GM21381 (cell line): ENCODE measurements around the gene ALDH1B1.
"Not testable (repeated sequence)": the region's sequence is repeated elsewhere in the genome, so short reads cannot be mapped to it uniquely, and the experiment has no call there.

Experiments
- ATAC-seq: cut with Tn5 transposase; IDR thresholded peaks from one replicate; pipeline ENCODE4 v1.9.1; 2021; ENCODE audit warnings: mild to moderate bottlenecking, moderate library complexity; ENCODE audit not compliant: unreplicated experiment

ALDH1B1 gene

DNA sequence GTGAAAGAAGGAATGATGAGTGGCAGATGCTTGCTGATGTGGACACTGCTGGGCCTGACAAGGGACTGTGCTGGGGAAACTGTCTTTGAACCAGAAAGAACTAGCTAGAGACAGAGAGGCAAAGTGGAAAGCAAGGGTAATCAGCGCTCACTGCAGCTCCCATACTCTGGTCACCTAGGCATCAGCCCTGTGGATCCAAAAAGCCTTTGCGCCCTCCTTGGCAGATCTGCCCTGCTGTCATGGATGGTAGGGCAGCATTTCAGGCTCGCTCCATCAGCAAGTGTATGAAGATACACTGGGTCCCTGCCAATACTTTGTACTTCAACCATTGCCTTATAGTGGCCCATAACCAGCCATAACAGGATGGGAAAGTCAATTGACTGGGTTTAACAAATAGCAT is 6.6 kb upstream of the ALDH1B1 start:
- no peak for ATAC-seq

DNA sequence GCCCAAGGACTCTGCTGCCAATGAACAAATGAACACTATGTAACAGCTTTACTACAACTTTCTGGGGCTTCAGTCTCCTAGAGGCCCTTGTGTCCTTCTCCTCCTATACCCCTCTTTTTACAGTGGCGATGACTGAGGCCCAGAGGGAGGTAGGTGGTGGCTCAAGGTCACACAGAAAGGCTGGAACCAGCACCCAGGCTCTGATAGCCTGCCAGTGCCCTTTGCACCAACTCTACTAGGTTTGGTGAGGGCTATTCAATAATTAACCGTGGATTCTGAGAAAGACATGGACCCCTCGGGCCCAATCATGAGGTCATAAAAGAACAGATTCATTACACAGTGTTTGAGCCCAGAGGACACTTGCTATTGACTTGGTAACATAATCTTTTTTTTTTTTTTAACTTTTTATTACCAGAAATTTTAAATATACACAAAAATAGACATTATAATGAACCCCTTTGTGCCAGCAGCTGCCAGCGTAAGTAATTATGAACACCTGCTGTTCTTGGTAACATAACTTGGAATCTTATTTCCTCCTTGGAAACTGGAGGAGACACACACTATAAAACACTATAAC is 6.1 kb upstream of the ALDH1B1 start:
- ATAC-seq = no peak

DNA sequence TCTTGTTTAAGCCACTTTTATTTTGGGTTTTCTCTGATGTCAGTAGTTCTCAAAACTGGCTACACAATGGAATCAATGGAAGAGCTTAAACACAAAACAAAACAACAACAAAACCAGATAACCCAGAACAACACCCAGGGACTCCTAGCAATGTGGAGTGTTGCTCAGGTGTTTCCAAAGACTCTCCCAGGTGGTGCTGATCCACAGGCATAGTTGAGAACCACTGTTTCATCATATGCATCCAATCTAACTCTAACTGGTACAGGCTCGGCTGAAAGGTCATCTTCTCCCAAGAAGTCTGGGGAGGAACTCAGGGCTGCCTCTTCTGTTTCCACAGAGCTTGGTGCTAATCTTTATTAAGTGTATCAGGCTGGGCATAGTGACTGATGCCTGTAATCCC is 5.4 kb upstream of the ALDH1B1 start:
- ATAC-seq = no peak

DNA sequence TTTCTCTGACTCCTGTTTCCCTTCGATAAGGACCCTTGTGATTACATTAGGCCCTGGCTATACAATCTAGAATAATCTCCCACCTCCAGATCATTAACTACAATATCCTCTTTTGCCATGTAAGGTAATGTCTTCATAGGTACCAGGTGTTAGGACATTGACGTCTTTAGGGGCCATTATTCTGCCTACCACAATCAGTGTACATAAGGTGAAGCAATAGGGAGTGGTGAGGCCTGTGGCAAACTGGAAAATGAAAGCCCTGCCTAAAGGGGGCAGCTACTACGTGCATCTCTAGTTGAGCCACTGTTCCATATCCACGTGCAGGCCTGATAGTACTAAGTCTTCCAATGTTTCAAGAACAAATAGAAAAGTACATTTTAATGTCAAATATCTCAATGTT is 4.8 kb upstream of the ALDH1B1 start:
- ATAC-seq = no peak

DNA sequence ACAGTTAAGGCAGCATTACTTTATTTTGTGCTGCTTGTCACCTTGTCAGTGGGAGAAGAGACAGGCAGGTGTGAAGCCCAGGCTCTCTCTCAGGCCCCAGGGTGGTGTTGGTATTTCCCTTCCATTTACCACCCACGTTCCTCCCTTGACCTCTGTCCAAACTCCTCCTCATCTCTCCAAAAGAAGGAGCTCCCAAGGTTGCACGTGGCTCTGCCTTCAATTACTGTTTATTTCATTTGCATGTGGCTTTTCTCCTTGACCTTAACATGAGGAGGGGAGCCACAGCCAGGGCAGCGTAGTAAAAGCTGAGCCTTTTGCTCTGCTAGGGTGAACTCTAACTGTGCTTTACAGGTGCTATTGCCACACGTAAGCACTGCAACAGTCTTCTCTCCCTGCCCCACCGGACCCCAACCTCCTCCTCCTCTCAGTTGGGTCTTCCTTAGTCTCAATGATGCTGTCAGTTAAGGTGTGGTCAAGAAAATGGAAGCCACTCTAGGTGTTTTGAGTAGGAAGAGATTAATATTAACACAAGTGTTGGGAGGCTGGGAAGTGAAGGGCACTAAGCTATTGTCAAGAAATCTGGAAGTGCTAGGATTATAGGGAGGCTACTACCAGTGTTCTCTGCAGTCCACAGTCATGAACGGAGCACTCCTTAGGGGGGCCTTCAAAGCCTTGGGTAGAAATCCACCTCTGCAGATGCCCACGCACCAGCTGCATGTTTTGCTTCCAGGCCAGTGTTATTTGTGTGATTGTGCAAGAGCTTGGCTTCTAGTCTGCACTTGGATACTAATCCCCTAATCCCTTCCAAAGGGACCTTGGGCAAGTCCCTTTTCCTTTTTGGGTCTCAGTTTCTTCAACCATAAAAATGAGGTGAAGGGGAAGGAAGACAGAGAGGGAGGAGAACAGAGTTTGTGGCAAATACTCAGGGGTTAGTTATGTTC is 3.9 kb upstream of the ALDH1B1 start:
- ATAC-seq = no peak

DNA sequence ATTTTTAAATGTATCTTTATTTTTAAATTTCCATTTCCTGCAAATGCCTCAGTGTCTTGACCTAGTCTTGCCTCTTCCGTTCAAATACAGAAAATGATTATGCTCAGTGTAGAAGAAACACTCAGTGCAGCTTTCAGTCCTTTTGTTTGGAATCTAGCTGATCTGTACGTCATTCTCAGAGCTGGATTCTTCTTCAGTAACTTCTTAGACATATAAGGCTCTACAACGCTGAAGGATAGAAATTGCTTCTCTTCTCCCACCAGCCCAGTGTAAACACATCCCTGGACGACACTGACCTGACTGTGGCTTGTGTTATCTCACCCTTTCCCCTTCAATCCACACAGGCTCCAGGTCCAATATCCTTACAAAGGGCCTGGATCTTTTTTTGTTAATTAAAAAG is 3.2 kb upstream of the ALDH1B1 start:
- no peak for ATAC-seq

DNA sequence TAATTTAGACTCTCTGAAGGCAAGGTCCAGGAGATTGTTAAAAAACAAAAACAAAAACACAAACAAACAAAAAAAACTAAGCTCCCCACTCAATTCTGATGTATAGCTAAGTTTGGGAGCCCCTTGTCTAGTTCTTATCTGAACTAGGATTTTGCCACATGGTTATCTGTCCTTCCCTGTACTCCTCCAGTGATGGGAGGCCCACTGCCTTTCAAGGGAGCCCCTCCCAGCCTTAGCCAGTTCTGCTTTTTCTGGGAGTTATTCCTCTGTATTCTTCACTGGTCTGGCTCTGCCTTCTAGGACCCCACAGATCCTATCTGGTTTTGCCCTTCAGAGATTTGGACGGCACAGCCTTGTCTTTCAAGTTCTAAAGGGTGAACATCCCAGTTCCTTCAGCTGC is 2.1 kb upstream of the ALDH1B1 start:
- ATAC-seq = no peak

DNA sequence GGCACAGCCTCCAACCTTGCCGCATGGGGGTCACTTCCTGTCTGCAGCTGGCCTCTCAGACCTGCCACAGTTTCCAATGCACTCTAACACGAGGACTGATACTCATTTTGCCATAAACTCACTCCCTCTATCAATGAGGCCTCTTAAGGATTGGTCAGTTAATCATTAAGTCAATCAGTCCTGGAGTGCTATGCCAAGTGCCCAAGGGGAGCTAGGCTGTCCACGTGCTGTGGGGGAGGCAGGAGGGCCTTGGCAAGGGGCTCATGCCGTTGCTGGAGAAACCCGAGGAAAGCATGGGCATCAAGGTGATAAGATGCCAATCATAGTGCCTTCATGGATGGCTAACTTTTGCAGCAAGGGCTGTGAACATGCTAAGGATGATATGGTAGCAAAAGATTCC is 1.7 kb upstream of the ALDH1B1 start:
- ATAC-seq = no peak

DNA sequence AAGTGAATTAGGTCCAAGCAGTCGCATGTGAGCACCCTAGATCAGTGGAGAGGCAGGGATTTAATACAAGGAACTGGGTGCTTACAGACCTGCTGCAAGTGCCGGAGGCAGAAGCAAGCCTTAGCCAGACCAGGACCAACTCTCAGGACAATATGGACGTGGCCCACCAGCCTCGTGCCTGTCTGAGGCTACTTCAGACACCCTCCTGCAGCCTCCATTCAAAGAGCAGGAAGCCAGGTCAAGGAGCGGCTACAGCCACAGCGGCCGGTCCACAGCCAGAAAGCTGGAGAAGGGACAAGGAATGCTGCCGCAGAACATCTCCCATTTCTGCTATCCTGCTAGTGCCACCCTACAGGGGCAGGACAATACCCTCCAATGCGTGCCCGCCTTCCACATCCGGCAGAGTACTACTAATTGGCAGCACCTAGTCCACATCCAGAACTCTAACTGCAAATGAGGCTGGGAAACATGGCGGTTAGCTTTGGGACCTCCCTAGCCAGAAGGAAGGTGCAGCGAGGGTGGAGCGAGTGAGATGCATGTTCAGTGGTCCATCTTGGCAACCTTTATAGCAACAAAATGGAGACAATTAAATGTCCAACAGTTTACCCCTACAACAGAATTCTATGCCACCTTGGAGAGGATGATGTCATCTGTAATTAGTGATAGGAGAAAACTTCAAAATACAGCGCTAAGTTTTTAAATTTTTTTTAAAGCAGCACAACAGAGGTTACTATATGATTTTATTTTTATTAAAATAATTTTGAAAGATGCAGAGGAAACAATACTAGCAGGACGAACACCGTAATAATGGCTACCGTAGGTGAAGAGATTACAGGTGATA is 1.0 kb upstream of the ALDH1B1 start:
- ATAC-seq = no peak

DNA sequence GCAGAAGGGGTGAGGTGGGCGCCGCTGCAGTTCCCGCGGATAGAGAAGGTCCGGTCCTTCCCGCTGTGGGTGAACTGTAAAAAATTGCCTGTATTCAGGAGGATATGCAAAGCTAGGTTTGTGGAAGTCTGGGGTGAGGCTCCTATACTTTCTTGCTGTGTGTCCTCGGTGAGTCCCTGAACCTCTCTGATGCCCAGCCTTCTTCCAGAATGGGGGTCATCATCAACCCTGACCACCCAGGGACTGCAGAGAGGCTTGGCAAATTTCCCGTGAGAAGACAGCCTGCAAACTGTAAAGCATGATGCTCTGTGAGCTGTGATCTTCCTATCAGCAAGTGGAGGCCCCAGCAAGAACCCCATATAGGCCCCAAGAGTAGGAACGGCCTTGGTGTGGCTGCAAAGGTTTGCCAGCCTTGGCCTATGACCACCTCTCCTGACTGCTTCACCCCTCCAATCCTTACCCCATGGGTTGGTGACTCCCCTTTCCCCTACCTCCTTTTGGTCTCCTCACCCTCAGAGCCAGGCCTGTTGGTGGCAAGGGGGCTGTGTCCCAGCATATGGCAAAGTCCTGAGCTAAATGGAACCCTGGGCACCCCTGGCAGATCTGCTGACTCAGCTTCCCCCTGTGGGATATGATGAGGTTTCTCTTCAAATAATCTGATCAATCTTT is 760 bp downstream of the ALDH1B1 start:
- ATAC-seq = no peak

DNA sequence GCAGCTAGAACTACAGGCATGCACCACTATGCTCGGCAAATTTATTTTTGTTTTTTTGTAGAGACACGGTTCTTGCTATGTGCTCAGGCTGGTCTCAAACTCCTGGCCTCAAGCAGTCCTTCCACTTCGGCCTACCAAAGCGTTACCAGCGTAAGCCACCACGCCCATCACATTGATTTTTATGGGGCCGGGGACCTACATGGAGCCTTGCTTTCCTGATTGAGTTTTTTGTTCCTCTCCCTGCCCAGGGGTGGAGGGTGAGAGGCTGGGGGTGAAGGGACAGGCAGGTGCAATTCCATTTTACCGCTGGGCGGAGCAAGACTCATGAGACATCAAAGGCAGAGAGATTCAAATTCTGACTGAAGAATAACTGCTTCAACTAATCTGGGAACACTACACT is 1.9 kb downstream of the ALDH1B1 start:
- ATAC-seq = no peak

DNA sequence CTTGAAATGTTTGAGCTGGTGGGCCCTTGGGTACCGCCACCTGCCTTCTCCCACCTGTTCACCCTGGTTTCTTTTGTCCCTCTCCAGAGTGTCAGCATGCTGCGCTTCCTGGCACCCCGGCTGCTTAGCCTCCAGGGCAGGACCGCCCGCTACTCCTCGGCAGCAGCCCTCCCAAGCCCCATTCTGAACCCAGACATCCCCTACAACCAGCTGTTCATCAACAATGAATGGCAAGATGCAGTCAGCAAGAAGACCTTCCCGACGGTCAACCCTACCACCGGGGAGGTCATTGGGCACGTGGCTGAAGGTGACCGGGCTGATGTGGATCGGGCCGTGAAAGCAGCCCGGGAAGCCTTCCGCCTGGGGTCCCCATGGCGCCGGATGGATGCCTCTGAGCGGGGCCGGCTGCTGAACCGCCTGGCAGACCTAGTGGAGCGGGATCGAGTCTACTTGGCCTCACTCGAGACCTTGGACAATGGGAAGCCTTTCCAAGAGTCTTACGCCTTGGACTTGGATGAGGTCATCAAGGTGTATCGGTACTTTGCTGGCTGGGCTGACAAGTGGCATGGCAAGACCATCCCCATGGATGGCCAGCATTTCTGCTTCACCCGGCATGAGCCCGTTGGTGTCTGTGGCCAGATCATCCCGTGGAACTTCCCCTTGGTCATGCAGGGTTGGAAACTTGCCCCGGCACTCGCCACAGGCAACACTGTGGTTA is 3.3 kb downstream of the ALDH1B1 start:
- no peak for ATAC-seq

DNA sequence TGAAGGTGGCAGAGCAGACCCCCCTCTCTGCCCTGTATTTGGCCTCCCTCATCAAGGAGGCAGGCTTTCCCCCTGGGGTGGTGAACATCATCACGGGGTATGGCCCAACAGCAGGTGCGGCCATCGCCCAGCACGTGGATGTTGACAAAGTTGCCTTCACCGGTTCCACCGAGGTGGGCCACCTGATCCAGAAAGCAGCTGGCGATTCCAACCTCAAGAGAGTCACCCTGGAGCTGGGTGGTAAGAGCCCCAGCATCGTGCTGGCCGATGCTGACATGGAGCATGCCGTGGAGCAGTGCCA is 3.8 kb downstream of the ALDH1B1 start:
- ATAC-seq = no peak

DNA sequence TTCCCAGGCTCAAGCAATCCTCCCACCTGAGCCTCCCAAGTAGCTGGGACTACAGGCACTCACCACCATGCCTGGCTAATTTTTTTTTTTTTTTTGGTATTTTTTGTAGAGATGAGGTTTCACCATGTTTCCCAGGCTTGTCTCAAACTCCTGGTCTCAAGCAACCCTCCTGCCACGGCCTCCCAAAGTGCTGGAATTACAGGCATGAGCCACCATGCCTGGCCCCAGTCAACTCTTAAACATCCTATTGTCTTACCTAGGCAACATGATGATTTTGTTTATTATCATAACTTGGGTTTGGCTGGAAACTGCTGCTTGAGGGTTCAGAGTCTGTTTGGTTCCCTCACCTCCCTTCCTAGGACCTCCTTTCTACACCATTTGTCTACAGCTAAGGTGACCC is 6.7 kb downstream of the ALDH1B1 start:
- ATAC-seq = not testable (repeated sequence)

DNA sequence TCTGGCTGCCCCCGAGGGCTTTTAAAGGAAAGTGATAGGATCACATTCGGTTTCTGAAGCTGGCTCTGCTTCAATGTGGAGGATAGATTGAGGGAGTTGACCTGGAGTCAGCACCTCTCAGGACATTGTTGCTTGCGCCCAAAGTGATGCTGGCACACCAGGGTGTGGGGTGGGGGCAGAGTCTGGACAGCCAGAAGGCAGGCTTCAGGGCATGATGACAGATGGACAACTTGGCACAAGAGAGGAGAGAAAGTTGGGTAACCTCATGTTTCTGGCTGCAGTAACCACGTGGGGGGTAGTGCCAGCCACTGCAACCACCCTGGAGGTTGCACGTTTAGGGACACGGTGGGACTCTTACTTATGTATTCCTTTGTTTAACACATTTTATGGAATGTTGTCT is 9.5 kb downstream of the ALDH1B1 start:
- no peak for ATAC-seq

DNA sequence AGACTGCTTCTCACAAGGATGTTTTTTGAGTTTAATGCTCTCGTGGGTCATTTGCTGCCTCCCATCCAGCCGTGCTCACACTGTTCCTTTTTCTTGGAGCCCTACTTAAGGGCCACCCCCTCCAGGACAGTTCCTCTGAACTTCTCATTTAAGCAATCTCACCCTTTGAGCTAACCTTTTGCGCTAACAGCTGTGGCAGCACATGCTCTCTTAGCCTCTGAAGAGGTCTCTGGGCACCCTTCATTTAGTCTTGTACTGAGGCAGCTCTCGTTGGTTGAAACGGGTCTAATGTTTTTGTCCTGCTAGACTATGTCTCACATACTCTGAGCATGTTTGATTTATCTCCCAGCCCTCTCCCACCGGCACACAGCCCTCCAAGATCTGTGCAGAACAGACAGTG is 11.8 kb downstream of the ALDH1B1 start:
- no peak for ATAC-seq

DNA sequence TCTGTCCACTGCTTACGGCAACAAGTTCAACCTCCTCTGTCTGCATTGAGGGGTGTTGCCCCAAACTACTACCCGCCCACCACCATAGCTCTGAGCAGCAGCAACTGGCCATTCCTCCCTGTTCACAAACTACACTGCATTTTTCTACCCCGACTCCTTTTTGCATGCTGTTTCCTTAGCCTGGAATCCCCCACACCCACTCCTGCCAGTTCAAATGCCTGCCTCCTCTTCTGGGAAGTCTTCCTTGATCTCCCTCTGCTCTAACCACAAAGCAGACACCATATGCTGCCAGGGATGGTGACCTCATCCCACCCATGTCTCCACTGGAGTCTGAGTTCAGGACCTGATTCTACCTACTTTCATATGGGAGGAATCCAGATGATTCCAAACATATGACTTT is 13.3 kb downstream of the ALDH1B1 start:
- no peak for ATAC-seq

DNA sequence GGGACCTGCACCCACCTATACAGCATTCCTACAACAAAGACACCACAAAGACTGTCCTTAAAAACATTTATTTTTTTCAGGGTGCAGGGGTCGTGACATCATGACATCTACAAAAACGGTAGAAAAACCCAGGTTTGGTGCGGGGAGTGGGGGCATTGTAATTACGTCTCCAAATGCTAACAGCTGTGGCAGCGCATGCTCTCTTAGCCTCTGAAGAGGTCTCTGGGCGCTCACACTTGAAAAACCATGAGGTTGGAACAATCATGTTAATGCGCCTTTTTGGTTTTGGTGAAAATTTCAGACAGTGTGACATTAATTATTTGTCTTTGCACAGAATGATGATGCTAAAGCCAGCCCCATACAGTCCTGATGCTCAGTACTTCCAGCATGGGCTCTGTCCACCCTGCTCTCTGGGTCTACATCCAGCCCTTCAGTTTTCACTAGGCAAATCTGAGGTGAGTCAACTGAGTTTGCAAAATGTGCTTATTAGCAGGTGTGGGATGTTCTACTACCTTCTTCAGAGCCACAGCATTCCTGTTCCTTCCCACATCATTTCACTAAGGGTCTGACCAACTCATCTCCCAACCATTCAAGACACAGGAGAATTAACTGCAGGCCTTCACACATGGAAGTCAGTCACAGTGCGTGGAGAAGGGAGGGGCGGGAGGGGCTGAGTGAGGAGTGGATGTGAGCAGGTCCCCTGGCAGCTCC is 14.1 kb downstream of the ALDH1B1 start:
- ATAC-seq = no peak

DNA sequence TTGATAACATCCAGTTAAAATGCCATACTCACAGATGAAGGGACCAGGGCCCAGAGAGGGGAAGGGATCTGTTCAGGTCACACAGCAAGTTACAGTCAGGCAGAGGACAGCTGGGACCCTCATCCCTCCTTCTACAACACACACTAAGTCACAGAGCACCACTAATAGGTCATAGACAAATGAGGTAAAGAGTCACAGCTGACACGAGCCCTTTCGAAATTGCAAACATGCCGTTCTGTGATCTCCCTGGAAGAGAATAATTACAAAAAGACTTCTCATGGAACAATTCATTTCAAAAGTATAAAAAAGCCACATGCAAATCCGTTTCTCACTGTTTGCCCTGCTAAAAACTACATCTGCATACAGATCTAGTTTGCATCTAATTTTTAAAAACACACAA is 16.2 kb downstream of the ALDH1B1 start:
- ATAC-seq = no peak

DNA sequence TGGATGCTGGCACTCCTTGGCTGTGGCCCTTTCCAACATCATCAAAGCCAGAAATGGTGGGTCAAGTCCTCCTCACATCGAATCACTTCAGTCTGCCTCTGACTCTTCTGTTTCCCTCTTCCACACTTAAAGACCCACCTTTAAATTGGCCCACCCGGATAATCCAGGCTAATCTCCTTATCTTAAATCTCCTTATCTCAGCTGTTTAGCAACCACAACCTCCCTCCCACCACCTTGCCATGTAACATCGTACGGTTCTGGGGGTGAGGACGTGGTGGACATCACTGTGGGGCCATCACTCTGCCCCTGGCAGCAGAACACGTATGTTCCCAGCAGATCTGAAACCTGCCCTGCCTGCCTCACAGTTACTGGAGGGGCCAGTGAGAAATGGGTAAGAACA is 20.2 kb downstream of the ALDH1B1 start:
- ATAC-seq = no peak
